T-helper 2 cell (primary cell): ENCODE data around the gene MSI2.

ENCODE experiments used
- DNase-seq, 5 experiments: peaks; one replicate each; pipeline versions ENCODE4 v3.0.0 to v3.0.0-alpha.2; 2012 to 2022

Gene MSI2

GRCh38 chr17:57587193-57587969, 331.1 kb downstream of the MSI2 start:
- no peak for DNase-seq

- DNase-seq, result no peak
These were observed 331.8 kb downstream of the MSI2 start for GRCh38 chr17:57588086-57588485.

- DNase-seq, result no peak
These were observed 333.1 kb downstream of the MSI2 start for GRCh38 chr17:57589151-57590034.

GRCh38 chr17:57593739-57594462, 337.6 kb downstream of the MSI2 start:
- no peak for DNase-seq

- DNase-seq, result no peak
These were observed 338.4 kb downstream of the MSI2 start for GRCh38 chr17:57594767-57595166.

GRCh38 chr17:57595426-57595825, 339.1 kb downstream of the MSI2 start:
- DNase-seq, result no peak

- no peak for DNase-seq
These were observed 339.8 kb downstream of the MSI2 start for GRCh38 chr17:57595947-57596695.

GRCh38 chr17:57597101-57597500, 340.8 kb downstream of the MSI2 start:
- no peak for DNase-seq

GRCh38 chr17:57597531-57598453, 341.5 kb downstream of the MSI2 start:
- DNase-seq, result peak in 1 of 5 experiments; percentile 25

GRCh38 chr17:57599271-57600045, 343.1 kb downstream of the MSI2 start:
- DNase-seq, result peak in 2 of 5 experiments; percentile 37 to 57

GRCh38 chr17:57600074-57600473, 343.8 kb downstream of the MSI2 start:
- DNase-seq, result peak in 2 of 5 experiments; percentile 63 to 95

- peak in 1 of 5 experiments; percentile 17 for DNase-seq
These were observed 344.9 kb downstream of the MSI2 start for GRCh38 chr17:57601143-57601735.

GRCh38 chr17:57602896-57603295, 346.6 kb downstream of the MSI2 start:
- DNase-seq, result no peak

GRCh38 chr17:57603546-57603945, 347.2 kb downstream of the MSI2 start:
- DNase-seq, result no peak

GRCh38 chr17:57603978-57604377, 347.7 kb downstream of the MSI2 start:
- peak in 4 of 5 experiments; percentile 19 to 96 (median 50) for DNase-seq

- DNase-seq, result peak in 2 of 5 experiments; percentile 49 to 57
These were observed 348.7 kb downstream of the MSI2 start for GRCh38 chr17:57604771-57605674.

GRCh38 chr17:57605675-57606105, 349.4 kb downstream of the MSI2 start:
- no peak for DNase-seq

GRCh38 chr17:57606111-57606875, 350.0 kb downstream of the MSI2 start:
- no peak for DNase-seq
